PC-3 (cell line): Measurements from ENCODE around the gene ZMYND15. TPM values are rescaled to one million over a fixed set of nuclear protein-coding genes. Genes with fewer than 3 reads are reported as not detected.

ENCODE experiments used
- ATAC-seq: fragments of 200-7000 bp; cut with Tn5 transposase; 2 replicates; pipeline ENCODE4 v1.9.1; 2020; ENCODE audit warnings: mild to moderate bottlenecking, moderate library complexity
- BruUV-seq: library from RNA; stranded (reverse); fragments of 400-500 nt; replicated peaks from 2 replicates; lab custom pipeline; 2021; lab: Mats Ljungman, UMichigan
- CTCF ChIA-PET: fragments of 300-600 bp; sonication (Branson Sonifier 250); formaldehyde crosslinking; loops from one replicate; lab custom pipeline; 2022; ENCODE audit warnings: antibody characterized with exemption; lab: Charles Lee
- POLR2A ChIA-PET: fragments of 300-600 bp; sonication (Branson Sonifier 250); formaldehyde crosslinking; loops from one replicate; lab custom pipeline; 2022; ENCODE audit warnings: antibody characterized with exemption; ENCODE audit not compliant: unreplicated experiment; lab: Charles Lee
- DNase-seq: peaks from one replicate; pipeline ENCODE4 v3.0.0-alpha.2; 2015
- H2AFZ ChIP-seq: fragments of 300-600 bp; sonication (generic); 2 replicates; pipeline ENCODE4 v1.6.0; 2016; ENCODE audit warnings: antibody characterized with exemption, low read length
- H3F3A ChIP-seq: fragments of 300-600 bp; sonication (generic); one replicate; pipeline ENCODE4 v1.6.0; 2017; ENCODE audit warnings: antibody characterized with exemption, low read length, control low read depth, mild to moderate bottlenecking; ENCODE audit not compliant: unreplicated experiment
- H3K27ac ChIP-seq: fragments of 300-600 bp; sonication (generic); 2 replicates; pipeline ENCODE4 v1.5.1; 2016; ENCODE audit warnings: mild to moderate bottlenecking, low read length
- H3K27me3 ChIP-seq: fragments of 300-600 bp; sonication (generic); 2 replicates; pipeline ENCODE4 v1.6.1; 2016; ENCODE audit warnings: low read length, mixed read lengths
- H3K36me3 ChIP-seq: fragments of 300-600 bp; sonication (generic); 2 replicates; pipeline ENCODE4 v1.6.1; 2016; ENCODE audit warnings: low read depth, mixed run types, low read length, mixed read lengths
- H3K4me1 ChIP-seq: fragments of 300-600 bp; sonication (generic); 2 replicates; pipeline ENCODE4 v1.5.1; 2016; ENCODE audit warnings: low read length; ENCODE audit not compliant: insufficient read depth
- H3K4me2 ChIP-seq: fragments of 300-600 bp; sonication (generic); 2 replicates; pipeline ENCODE4 v1.6.0; 2016; ENCODE audit warnings: low read length
- H3K4me3 ChIP-seq: fragments of 300-600 bp; sonication (generic); 2 replicates; pipeline ENCODE4 v1.5.1; 2016; ENCODE audit warnings: mild to moderate bottlenecking, low read length, mixed read lengths
- H3K79me2 ChIP-seq: fragments of 300-600 bp; sonication (generic); 2 replicates; pipeline ENCODE4 v1.6.1; 2017; ENCODE audit warnings: low read length, mixed read lengths
- H3K9ac ChIP-seq: fragments of 300-600 bp; sonication (generic); 2 replicates; pipeline ENCODE4 v1.6.0; 2016; ENCODE audit warnings: mild to moderate bottlenecking, low read length
- H3K9me2 ChIP-seq: fragments of 300-600 bp; sonication (generic); replicated peaks from 2 replicates; pipeline ENCODE4 v1.6.1; 2016; ENCODE audit warnings: mixed run types, low read length, mixed read lengths
- H3K9me3 ChIP-seq: fragments of 300-600 bp; sonication (generic); 2 replicates; pipeline ENCODE4 v1.6.1; 2016; ENCODE audit warnings: low read length, mixed read lengths
- H4K20me1 ChIP-seq: fragments of 300-600 bp; sonication (generic); 2 replicates; pipeline ENCODE4 v1.6.1; 2016; ENCODE audit warnings: low read length, mixed read lengths
- CTCF ChIP-seq: fragments of 300-600 bp; sonication (generic); conservative IDR thresholded peaks from 2 replicates; pipeline ENCODE4 v1.5.1; 2017; ENCODE audit warnings: antibody characterized with exemption, low read depth, mild to moderate bottlenecking, low read length
- EZH2 ChIP-seq: fragments of 300-600 bp; sonication (generic); IDR thresholded peaks from one replicate; pipeline ENCODE4 v1.6.1; 2017; ENCODE audit warnings: antibody characterized with exemption, mild to moderate bottlenecking, low read length; ENCODE audit not compliant: unreplicated experiment
- EZH2phosphoT487 ChIP-seq: fragments of 300-600 bp; sonication (generic); IDR thresholded peaks from 2 replicates; pipeline ENCODE4 v1.6.1; 2018; ENCODE audit warnings: mild to moderate bottlenecking, antibody characterized with exemption, low read length, borderline replicate concordance
- intact Hi-C: fragments of 100-400 bp; cut with micrococcal nuclease; formaldehyde crosslinking; loops from 2 replicates; pipeline ENCODE4 v1.9.0; 2023
- total RNA-seq: library from RNA; depleted of rRNA; stranded (reverse); fragments of >200 nt; gene quantifications from 2 replicates; pipeline ENCODE4 v1.2.3, GENCODE V29; 2014

The ZMYND15 gene
- total RNA-seq, 1 experiment from 2014 or later: 0.51 TPM

DNA sequence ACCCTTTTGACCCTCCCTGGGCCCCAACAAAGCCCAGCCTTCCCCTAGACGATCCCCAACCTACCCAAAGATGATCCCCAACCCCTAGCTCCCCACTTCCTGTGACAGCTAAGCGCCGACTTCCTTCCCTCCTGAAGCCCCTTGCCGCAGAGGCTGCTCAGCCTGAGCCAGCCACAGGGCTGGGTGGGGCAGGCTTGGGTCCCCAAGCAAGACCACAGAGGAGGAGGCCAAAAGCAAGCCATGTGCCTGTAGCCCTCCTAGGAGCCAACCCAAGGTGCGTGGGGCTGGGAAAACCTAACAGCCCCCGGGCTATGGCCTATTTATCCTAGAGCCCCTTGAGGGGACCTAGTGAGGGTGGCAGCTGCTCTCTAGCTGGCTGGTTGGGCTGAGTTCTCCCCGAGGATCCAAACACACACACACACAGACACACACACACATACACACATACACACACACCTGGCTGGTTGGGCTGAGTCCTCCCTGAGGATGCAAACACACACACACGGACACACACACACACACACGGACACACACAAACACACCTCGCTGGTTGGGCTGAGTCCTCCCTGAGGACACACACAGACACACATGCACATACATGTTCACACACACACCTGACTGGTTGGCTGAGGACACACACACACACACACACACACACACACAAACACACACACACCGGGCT lies 24.4 kb upstream of the ZMYND15 start:
- no peak overlapping the region for H3K9ac ChIP-seq
- no peaks in the 10 kb centered on the region for H3K36me3 ChIP-seq
- H3K27me3 ChIP-seq: no peaks in the 10 kb centered on the region
- H2AFZ ChIP-seq: no peak overlapping the region
- TF ChIP-seq CTCF (no peak), EZH2 (no peak), EZH2phosphoT487 (no peak)
- no peak overlapping the region for H3K4me2 ChIP-seq
- POLR2A ChIA-PET: no interaction called here
- no TSS peak for BruUV-seq
- no peaks in the 10 kb centered on the region for H3F3A ChIP-seq
- no peak overlapping the region for H3K4me3 ChIP-seq
- H3K27ac ChIP-seq: no peak overlapping the region
- no peaks in the 10 kb centered on the region for H3K9me3 ChIP-seq
- H3K4me1 ChIP-seq: peaks cover 5% of the 10 kb centered on the region
- H4K20me1 ChIP-seq: no peaks in the 10 kb centered on the region
- DNase-seq (no peak), ATAC-seq (no peak)
- peaks cover 19% of the 10 kb centered on the region for H3K79me2 ChIP-seq
- CTCF ChIA-PET: no interaction called here
- intact Hi-C loops: no loop called here
- no peaks in the 10 kb centered on the region for H3K9me2 ChIP-seq

DNA sequence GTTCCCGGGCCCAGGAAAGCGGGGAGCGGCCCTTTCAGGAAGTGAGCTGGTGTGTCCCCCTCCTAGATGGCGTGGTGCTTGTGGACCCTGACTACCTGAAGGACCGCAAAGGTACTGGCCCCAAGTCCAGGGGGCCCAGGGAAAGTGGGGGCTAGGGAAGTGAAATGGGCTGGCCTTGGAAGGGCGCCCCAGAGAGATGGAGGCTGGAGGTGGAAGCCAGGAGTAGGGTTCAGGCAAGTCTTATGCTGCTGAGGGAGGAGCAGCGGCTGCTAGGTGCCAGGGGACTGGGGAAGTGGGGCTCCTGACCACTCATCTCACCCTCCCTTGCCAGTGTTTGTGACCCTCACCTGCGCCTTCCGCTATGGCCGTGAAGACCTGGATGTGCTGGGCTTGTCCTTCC lies 23.6 kb upstream of the ZMYND15 start:
- Histone ChIP-seq H3K27me3 (no peaks in the 10 kb centered on the region), H2AFZ (no peak overlapping the region), H3F3A (no peaks in the 10 kb centered on the region), H3K9me3 (no peaks in the 10 kb centered on the region), H3K36me3 (no peaks in the 10 kb centered on the region), H3K27ac (no peak overlapping the region), H3K4me2 (no peak overlapping the region), H3K79me2 (peaks cover 16% of the 10 kb centered on the region), H3K9ac (no peak overlapping the region), H3K4me3 (no peak overlapping the region), H3K4me1 (peaks cover 5% of the 10 kb centered on the region), H3K9me2 (no peaks in the 10 kb centered on the region), H4K20me1 (no peaks in the 10 kb centered on the region)
- POLR2A ChIA-PET: no interaction called here
- no peak for DNase-seq
- ATAC-seq: no peak
- TF ChIP-seq CTCF: no peak
- no peak for TF ChIP-seq EZH2phosphoT487
- no peak for TF ChIP-seq EZH2
- no TSS peak for BruUV-seq
- intact Hi-C loops: no loop called here
- CTCF ChIA-PET: no interaction called here

- Histone ChIP-seq H3K36me3 (no peaks in the 10 kb centered on the region), H3K9me3 (no peaks in the 10 kb centered on the region), H3K4me1 (peaks cover 12% of the 10 kb centered on the region), H3K79me2 (no peaks in the 10 kb centered on the region), H3K27ac (no peak overlapping the region), H3K4me2 (no peak overlapping the region), H3K27me3 (no peaks in the 10 kb centered on the region), H3F3A (no peaks in the 10 kb centered on the region), H2AFZ (no peak overlapping the region), H3K4me3 (no peak overlapping the region), H3K9ac (no peak overlapping the region), H4K20me1 (no peaks in the 10 kb centered on the region), H3K9me2 (no peaks in the 10 kb centered on the region)
- CTCF ChIA-PET: no interaction called here
- BruUV-seq: no TSS peak
- ATAC-seq: no peak
- TF ChIP-seq EZH2phosphoT487 (no peak), EZH2 (no peak), CTCF (no peak)
- intact Hi-C loops: no loop called here
- no peak for DNase-seq
- POLR2A ChIA-PET: no interaction called here
Measured at GRCh38 chr17:4717791-4718190, 21.8 kb upstream of the ZMYND15 start.
